Neuronal stem cell (in vitro differentiated cells): Measurements from ENCODE around the gene SLC2A1. TPM values are rescaled to one million over a fixed set of nuclear protein-coding genes. Genes with fewer than 3 reads are reported as not detected.
A peak's percentile ranks its signal among the peaks of the same experiment; 100 is the strongest.

Source experiments
- DNase-seq: peaks from one replicate; pipeline ENCODE4 v3.0.0-alpha.2; 2013; ENCODE audit warnings: low spot score
- H2AFZ ChIP-seq: one replicate; pipeline ENCODE4 v1.6.1; 2013; ENCODE audit warnings: mild to moderate bottlenecking, low read length, inconsistent platforms
- H2AK5ac ChIP-seq: 2 replicates; pipeline ENCODE4 v1.6.1; 2013; ENCODE audit warnings: low read depth, mild to moderate bottlenecking, inconsistent platforms, low read length, moderate library complexity, mixed read lengths
- H2BK120ac ChIP-seq: 2 replicates; pipeline ENCODE4 v1.6.1; 2013; ENCODE audit warnings: low read depth, mild to moderate bottlenecking, inconsistent platforms, low read length, moderate library complexity, mixed read lengths
- H2BK12ac ChIP-seq: one replicate; pipeline ENCODE4 v1.6.1; 2013; ENCODE audit warnings: low read length, inconsistent platforms
- H2BK15ac ChIP-seq: 2 replicates; pipeline ENCODE4 v1.6.1; 2013; ENCODE audit warnings: mild to moderate bottlenecking, low read length, inconsistent platforms, mixed read lengths
- H2BK5ac ChIP-seq: one replicate; pipeline ENCODE4 v1.6.1; 2013; ENCODE audit warnings: inconsistent platforms, mild to moderate bottlenecking, low read length, moderate library complexity
- H3K14ac ChIP-seq: one replicate; pipeline ENCODE4 v1.6.1; 2013; ENCODE audit warnings: low read length, inconsistent platforms
- H3K18ac ChIP-seq: 2 replicates; pipeline ENCODE4 v1.6.1; 2013; ENCODE audit warnings: low read length, inconsistent platforms
- H3K23ac ChIP-seq: 2 replicates; pipeline ENCODE4 v1.6.1; 2013; ENCODE audit warnings: low read depth, mild to moderate bottlenecking, mixed read lengths, low read length, inconsistent platforms; ENCODE audit not compliant: poor library complexity
- H3K27ac ChIP-seq: replicated peaks from 3 replicates; pipeline ENCODE4 v1.5.1; 2013; ENCODE audit warnings: low read length, inconsistent platforms
- H3K27me3 ChIP-seq, 3 experiments: 2 replicates each; pipeline ENCODE4 v1.6.1; 2013; ENCODE audit warnings: low read length in 3 of 3, mild to moderate bottlenecking in 2 of 3, inconsistent platforms in 1 of 3, low read depth in 1 of 3, mixed read lengths in 1 of 3, moderate library complexity in 1 of 3; ENCODE audit not compliant: control insufficient read depth in 3 of 3, insufficient read depth in 3 of 3
- H3K36me3 ChIP-seq, 2 donors: replicated peaks in 1 of 2; 2 replicates each; pipeline ENCODE4 v1.6.1; 2013; ENCODE audit warnings: low read length in 2 of 2; ENCODE audit not compliant: control insufficient read depth in 2 of 2, insufficient read depth in 2 of 2
- H3K4ac ChIP-seq: 2 replicates; pipeline ENCODE4 v1.6.1; 2013; ENCODE audit warnings: inconsistent platforms, mild to moderate bottlenecking, low read length, moderate library complexity
- H3K4me1 ChIP-seq, 2 donors: 1 replicate in 1 of 2; 2 replicates in 1 of 2; pipeline ENCODE4 v1.6.1; 2013; ENCODE audit warnings: low read length in 2 of 2, low read depth in 1 of 2; ENCODE audit not compliant: control insufficient read depth in 2 of 2, insufficient read depth in 1 of 2
- H3K4me2 ChIP-seq: one replicate; pipeline ENCODE4 v1.6.1; 2013; ENCODE audit warnings: mild to moderate bottlenecking, low read length, inconsistent platforms; ENCODE audit not compliant: insufficient read depth, poor library complexity, severe bottlenecking
- H3K4me3 ChIP-seq, 2 donors: 2 replicates each; pipeline ENCODE4 v1.5.1; 2013; ENCODE audit warnings: low read length in 2 of 2, mild to moderate bottlenecking in 2 of 2, inconsistent platforms in 1 of 2, moderate library complexity in 1 of 2
- H3K79me1 ChIP-seq: one replicate; pipeline ENCODE4 v1.6.1; 2013; ENCODE audit warnings: low read depth, mild to moderate bottlenecking, inconsistent platforms, low read length, moderate library complexity
- H3K9ac ChIP-seq: one replicate; pipeline ENCODE4 v1.6.1; 2013; ENCODE audit warnings: mild to moderate bottlenecking, low read depth, low read length, inconsistent platforms; ENCODE audit not compliant: poor library complexity
- H3K9me3 ChIP-seq, 2 donors: replicated peaks in 1 of 2; 2 replicates each; pipeline versions ENCODE3 to v1.6.1; 2013; ENCODE audit warnings: low read length in 2 of 2, mild to moderate bottlenecking in 2 of 2, inconsistent platforms in 1 of 2, low read depth in 1 of 2, mixed read lengths in 1 of 2, moderate library complexity in 1 of 2; ENCODE audit not compliant: control insufficient read depth in 2 of 2, insufficient read depth in 1 of 2
- H4K8ac ChIP-seq: one replicate; pipeline ENCODE4 v1.6.1; 2013; ENCODE audit warnings: low read depth, mild to moderate bottlenecking, inconsistent platforms, low read length, moderate library complexity
- H4K91ac ChIP-seq: one replicate; pipeline ENCODE4 v1.6.1; 2013; ENCODE audit warnings: low read length, low read depth, mild to moderate bottlenecking, inconsistent platforms; ENCODE audit not compliant: poor library complexity
- WGBS, 2 donors: extraction: QIAGEN DNeasy Blood & Tissue Kit; methylation state at CpG; one replicate each; pipeline ENCODE4 v1.1.7; 2013; ENCODE audit warnings: missing lambda C conversion rate in 2 of 2, mixed read lengths in 1 of 2; ENCODE audit not compliant: insufficient read length in 2 of 2, insufficient replicate concordance in 1 of 2; ENCODE audit errors: extremely low coverage in 2 of 2; 5-methylcytosine and 5-hydroxymethylcytosine counted together
- polyA plus RNA-seq, 2 experiments: library from polyadenylated mRNA; stranded (reverse); fragments of 200-250 nt; gene quantifications; one replicate each; pipeline ENCODE4 v1.2.3, GENCODE V29; 2013

Gene SLC2A1
- 350 TPM for polyA plus RNA-seq (2013, experiment 1 of 2)
- 351 TPM for polyA plus RNA-seq (2013, experiment 2 of 2)

DNA sequence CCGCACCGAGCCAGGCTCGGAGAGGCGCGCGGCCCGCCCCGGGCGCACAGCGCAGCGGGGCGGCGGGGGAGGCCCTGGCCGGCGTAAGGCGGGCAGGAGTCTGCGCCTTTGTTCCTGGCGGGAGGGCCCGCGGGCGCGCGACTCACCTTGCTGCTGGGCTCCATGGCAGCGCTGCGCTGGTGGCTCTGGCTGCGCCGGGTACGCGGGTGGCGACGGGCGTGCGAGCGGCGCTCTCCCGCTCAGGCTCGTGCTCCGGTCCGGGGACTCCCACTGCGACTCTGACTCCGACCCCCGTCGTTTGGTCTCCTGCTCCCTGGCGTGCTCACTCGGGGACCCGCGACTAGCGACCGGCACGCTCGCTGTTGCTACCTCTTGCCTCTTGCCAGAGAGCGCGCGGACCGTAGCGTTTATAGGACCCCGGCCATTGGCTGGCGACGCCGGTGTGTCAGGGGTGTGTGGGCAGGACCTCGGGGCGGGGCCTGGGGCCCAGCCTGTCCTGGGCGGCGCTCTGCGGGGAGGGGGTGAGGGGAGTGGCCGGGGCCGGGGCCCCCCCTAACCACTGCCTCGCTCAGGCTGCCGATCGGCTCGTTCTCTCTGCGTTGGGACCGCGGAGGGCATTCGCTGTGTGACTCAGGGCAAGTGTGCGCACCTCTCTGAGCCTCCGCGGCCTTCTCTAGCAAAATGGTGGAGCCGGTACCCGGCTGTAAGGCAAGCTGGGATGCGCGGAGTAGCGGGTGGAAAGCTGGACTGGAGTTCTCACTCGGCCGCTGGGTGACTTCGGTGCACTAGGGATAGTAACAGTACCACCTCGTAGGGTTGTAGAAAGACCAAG is at the start of gene SLC2A1:
Gene SLC2A1 (minus strand): TSS at position 381 of the 832 bp plus-strand sequence. CDS start 217 bp downstream, at position 164.
- WGBS, 2 donors = no CpG with 5 or more reads among the region's 87 CpGs
- no peaks in the 10 kb centered on the region for H3K27me3 ChIP-seq
- H4K91ac ChIP-seq = peak within 1 kb of the TSS; percentile 13

DNA sequence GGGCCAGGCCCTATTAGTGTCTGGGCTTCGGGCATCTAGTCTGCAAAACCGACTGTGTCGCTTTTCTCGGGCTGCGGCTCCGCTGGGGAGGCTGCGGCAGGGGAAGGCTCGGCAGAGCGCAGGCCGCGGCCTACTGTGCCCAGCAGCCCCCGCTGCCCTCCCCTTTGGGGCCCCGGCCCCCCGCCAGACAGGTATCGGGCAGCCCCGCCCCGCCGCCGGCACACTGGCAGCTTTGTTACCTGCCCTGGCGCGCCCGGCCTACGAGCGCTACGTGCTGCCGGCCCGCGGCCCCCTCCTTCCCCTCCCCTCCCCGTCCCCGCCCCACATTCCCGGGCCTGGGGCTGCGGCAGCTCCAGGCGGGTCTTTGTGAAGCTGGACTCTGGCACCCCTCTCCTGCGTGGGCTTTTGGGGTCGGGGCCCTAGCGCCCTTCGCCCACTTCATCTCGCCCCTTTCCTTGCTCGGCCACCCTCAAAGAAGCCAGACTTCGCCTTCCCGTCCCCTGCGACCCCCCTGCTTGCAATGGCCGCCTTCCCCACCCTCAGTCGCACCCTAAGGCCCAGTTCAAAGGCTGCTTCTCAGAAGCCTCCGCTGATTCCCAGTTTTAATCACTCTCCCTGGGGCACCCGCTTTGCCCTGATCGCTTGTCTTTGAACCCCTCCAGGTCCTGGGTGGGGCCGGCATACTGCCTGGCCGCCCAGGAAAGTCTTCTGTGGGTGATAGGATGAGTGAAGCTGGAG is 48.9 kb upstream of the SLC2A1 start:
- Histone ChIP-seq H3K4ac (peak overlapping the region; percentile 87), H2BK15ac (peak overlapping the region; percentile 41), H3K79me1 (peaks cover 2% of the 10 kb centered on the region), H4K8ac (peak overlapping the region; percentile 52), H3K23ac (peak overlapping the region; percentile 58), H3K27me3 (no peaks in the 10 kb centered on the region), H3K9me3 (no peaks in the 10 kb centered on the region), H3K14ac (peak overlapping the region; percentile 79), H3K18ac (peak overlapping the region; percentile 99), H4K91ac (peak overlapping the region; percentile 98), H2AK5ac (peak overlapping the region; percentile 95), H3K4me1 (peaks cover 33 to 42% of the 10 kb centered on the region in 2 donors), H3K27ac (peak overlapping the region; percentile 99), H3K9ac (peak overlapping the region; percentile 78), H3K4me2 (peak overlapping the region; percentile 34), H3K4me3 (peak overlapping the region in 1 of 2 donors; percentile 28), H2BK120ac (peak overlapping the region; percentile 99), H2BK12ac (peak overlapping the region; percentile 92), H2AFZ (peak overlapping the region; percentile 62), H2BK5ac (peak overlapping the region; percentile 99), H3K36me3 (no peaks in the 10 kb centered on the region)
- no CpG with 5 or more reads among the region's 49 CpGs for WGBS, 2 donors
- DNase-seq = peak; percentile 58

More for the DNA sequence above, at the start of gene SLC2A1:
- Histone ChIP-seq H3K18ac (peak within 1 kb of the TSS; percentile 98), H2BK15ac (peak within 1 kb of the TSS; percentile 40), H2BK120ac (no peak within 1 kb of the TSS), H3K4ac (no peak within 1 kb of the TSS), H3K14ac (peak within 1 kb of the TSS; percentile 64), H4K8ac (no peak within 1 kb of the TSS), H2BK12ac (no peak within 1 kb of the TSS), H3K9me3 (no peaks in the 10 kb centered on the region), H2BK5ac (peak within 1 kb of the TSS; percentile 83), H3K36me3 (peaks cover 14 to 34% of the 10 kb centered on the region in 2 donors), H2AK5ac (peak within 1 kb of the TSS; percentile 73), H3K27ac (peak within 1 kb of the TSS; percentile 82), H3K9ac (peak within 1 kb of the TSS; percentile 96), H3K4me2 (peak within 1 kb of the TSS; percentile 70), H3K4me3 (peak within 1 kb of the TSS; percentile 83 to 99), H3K23ac (peak within 1 kb of the TSS; percentile 99), H3K79me1 (peaks cover 2% of the 10 kb centered on the region), H3K4me1 (peaks cover 46 to 59% of the 10 kb centered on the region in 2 donors), H2AFZ (peak within 1 kb of the TSS; percentile 65)
- DNase-seq = peak; percentile 93

DNA sequence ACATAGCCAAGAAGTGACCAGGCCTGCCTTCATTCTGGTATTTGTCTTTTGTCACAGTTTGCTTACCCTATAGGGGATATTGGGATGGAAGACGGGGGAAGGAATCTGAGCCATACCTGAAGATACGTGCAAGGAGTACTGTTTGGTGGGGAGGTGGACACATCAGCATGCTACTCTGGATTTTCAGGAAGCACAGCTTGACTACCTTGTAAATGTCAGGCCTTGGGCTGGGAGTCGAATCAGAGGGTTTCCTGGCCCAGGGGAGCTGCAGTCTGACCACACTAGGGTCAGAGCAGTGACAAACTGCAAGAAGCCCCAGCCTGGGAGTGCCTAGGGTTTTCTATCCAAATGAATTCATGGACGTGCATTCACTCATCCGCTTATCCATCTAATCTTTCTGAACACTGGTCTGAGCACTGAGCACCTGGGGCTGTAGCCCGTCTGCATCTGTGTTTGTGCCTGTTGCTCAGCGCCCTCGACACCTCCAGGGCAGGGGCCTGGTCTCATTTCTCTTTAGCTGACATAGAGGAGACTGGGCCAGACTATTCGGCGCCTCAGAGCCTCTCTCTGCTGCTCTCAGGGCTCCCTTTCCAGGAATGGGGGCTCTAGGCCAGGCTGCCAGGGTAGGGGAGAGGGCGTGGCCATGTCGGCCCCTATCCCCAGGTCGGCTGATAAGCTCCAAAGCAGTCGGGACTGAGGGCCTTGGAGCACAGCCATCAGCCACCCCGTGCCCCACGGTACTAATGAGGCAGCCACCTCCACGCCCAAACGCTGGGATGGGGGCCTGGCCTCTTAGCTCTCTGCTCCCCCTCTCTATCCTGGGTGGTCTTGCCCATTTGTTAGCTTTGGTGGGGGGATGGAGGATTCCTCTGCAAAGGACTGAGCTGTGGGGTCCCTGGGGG is 47.0 kb upstream of the SLC2A1 start:
- peak; percentile 80 for DNase-seq
- H3K36me3 ChIP-seq = no peaks in the 10 kb centered on the region
- no peak overlapping the region for H3K14ac ChIP-seq
- H3K4me3 ChIP-seq = no peak overlapping the region
- peak overlapping the region; percentile 30 for H2BK12ac ChIP-seq
- H3K27me3 ChIP-seq = no peaks in the 10 kb centered on the region
- H4K8ac ChIP-seq = no peak overlapping the region
- no peak overlapping the region for H2AFZ ChIP-seq
- H4K91ac ChIP-seq = no peak overlapping the region
- no peak overlapping the region for H3K4ac ChIP-seq
- H3K79me1 ChIP-seq = peaks cover 2% of the 10 kb centered on the region
- no peak overlapping the region for H2BK15ac ChIP-seq
- no peaks in the 10 kb centered on the region for H3K9me3 ChIP-seq
- no peak overlapping the region for H2BK120ac ChIP-seq
- no CpG with 5 or more reads among the region's 18 CpGs for WGBS, 2 donors
- H2AK5ac ChIP-seq = no peak overlapping the region
- no peak overlapping the region for H3K9ac ChIP-seq
- peak overlapping the region; percentile 66 for H3K18ac ChIP-seq
- peaks cover 33 to 40% of the 10 kb centered on the region in 2 donors for H3K4me1 ChIP-seq
- H2BK5ac ChIP-seq = peak overlapping the region; percentile 84
- H3K4me2 ChIP-seq = peak overlapping the region; percentile 13
- no peak overlapping the region for H3K23ac ChIP-seq
- H3K27ac ChIP-seq = peak overlapping the region; percentile 83
